GM18858 (cell line): ENCODE measurements around the gene CCT5.

Source experiments
- ATAC-seq: cut with Tn5 transposase; IDR thresholded peaks from one replicate; pipeline ENCODE4 v1.9.1; 2021; ENCODE audit not compliant: unreplicated experiment

Gene CCT5

DNA sequence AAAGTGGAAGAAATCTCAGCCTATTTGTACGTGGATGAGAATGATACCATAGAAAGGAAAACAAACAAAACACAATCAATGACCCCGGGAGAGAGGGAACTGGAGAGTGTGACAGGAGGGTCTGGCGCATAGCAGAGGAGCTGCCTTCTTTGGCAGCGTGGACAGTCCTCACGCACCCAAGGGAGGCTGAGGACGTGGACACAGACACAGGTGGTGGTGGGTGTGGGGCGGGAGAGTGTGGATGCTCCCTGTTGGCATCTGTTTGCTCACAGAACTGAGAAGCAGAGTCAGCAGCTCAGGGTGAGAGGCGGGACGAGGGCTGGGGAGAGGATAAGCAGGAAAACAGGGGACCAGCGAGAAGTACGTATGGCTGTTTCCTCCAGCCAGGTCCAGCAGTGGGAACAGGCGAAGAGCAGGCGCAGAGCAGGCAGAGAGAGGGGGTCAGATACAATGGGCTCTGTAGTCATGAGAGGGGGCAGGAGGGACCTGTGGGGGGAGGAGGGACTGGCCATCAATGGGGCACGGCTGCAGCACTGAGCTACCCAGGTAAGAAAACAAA is 47.6 kb downstream of the CCT5 start:
- no peak for ATAC-seq

- ATAC-seq, result no peak
These were observed 50.2 kb downstream of the CCT5 start for GRCh38 chr5:10300246-10300645.

- ATAC-seq, result no peak
These were observed 51.2 kb downstream of the CCT5 start for GRCh38 chr5:10301266-10301665.

- ATAC-seq, result no peak
These were observed 51.9 kb downstream of the CCT5 start for GRCh38 chr5:10301842-10302610.

DNA sequence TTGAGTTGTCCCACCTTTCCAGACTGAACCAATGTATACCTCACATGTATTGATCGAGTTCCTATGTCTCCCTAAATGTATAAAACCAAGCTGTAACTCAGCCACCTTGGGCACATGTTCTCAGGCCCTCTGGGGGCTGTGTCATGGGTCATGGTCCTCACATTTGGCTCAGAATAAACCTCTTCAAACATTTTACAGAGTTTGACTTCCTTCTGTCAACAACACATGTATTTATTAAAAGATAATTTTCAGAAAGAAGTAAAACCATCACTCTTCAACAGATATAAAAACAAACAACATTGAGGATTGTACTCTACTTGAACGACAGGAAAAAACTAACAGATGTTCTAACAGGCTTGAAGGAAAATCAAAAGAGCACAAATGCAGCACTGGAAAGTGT is 53.1 kb downstream of the CCT5 start:
- no peak for ATAC-seq

GRCh38 chr5:10303699-10304170 is 53.7 kb downstream of the CCT5 start:
- ATAC-seq, result no peak

DNA sequence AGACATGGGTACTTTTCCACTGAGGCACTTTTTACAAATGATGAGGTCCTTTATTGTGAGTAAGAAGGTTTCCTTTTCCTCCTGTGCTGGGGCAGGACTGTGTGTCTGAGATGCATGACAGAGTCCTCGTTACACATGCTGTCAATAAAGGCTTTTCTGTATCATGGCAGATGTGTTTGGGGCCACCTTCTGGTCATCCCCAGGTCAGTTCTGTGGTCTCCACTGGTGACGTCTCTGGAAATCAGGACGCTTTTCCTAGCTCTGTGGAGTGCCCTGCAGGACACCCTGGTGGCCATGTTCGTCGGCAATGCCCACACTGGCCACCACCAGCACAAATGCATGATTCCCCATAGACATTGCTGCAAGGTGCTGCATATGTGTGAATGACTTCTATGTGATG is 54.9 kb downstream of the CCT5 start:
- ATAC-seq, result no peak

GRCh38 chr5:10306114-10306513 is 56.0 kb downstream of the CCT5 start:
- ATAC-seq, result no peak

DNA sequence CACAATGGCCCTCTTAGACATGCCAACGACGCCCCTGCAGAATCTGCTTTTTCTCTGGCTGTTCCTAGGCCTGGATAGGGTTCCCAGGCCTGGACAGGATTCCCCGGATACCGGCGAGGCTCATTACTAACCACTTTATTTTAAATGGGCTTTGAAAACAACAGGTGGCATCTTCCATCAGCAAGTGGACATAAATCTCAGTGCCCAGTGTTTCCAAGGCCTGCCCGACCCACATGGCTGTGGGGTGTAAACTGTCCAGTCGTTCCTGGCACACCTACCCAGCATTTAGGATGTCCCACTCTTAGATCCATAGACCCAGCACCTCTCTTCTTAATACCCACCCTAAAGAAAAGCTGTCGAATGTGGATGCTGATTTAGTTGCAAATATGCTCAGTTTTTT is 56.7 kb downstream of the CCT5 start:
- no peak for ATAC-seq

DNA sequence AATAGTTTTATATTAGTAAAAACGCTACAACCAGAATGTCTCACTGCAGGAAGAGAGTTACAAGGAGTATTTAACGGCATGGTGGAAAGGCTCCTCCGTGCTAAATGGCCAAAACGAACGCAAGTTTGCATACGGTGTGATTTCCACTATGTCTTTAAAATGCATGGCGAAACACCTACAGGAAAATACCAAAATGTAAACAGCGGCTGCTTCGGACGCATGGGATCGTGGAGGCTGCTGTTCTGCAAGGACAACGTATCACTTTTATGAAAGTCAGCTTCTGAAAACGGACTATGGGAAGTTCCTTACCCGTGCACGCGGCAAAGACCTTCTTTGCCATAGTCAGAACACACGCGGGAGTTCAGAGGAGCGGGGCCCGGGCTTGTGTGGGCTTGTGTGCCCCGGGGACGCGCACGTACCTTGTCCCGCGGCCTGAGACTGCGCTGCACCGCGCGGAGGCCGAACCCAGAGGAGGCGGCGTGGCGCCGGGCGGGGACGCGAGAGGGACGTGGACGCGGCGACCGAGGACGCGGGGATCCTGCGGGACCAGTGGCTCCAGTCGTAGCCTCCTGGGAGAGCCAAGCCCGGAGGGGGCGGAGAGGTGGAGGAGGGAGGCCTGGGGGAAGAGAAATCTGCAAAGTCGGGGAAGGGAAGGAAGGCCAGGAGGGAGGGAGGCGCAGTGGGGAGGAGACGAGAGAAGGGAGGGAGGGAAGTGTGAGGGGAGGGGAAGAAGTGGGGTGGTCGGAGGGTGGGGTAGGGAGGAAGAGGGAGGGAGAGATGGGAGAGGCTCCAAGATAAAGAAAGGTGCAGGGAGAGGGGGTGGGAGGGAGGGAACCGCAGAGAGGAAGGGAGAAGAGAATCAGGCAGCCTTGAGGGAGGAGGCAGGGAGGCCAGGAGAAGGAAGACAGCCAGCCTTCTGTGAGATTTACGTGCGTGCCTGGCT is 57.4 kb downstream of the CCT5 start, which contains the start of gene CMBL:
Gene CMBL, minus strand, starts transcription at position 697 of the 943 bp plus-strand sequence. CDS start 17,140 bp downstream, outside the sequence.
- peak; percentile 57 for ATAC-seq

GRCh38 chr5:10308844-10309243 is 58.8 kb downstream of the CCT5 start:
- no peak for ATAC-seq

DNA sequence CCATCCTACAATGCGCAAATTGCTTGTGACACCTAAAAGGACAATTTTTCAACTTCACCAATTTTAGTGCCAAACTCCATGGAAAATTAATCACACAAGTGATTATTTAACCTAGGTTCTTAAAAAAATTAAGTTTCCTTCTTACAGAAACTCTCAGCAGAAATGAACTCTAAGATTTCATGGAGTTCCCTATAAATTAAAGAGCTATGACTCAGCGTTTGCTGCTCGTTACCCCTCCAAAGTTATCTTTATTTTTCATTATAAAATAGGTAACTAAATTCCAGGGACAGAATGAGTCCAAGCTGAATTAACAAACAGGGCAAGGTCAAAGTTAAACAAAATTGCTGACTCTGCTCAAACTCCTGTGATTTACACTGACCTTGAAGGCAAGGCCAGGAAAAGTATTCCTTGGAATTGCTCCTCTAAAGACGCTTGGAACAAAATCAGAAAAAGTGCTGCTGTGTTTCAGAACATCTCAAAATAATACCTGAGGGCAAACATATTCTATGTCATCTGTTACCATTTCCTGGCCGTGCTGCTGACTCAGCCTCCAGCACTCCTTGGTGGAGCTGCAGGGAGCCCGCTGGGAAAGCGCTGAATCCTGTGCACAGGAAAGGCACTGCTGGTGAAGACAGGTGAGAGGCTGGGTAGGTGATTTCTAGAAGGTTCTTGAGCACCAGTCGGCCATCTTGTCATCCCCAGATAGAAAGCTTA is 60.1 kb downstream of the CCT5 start:
- no peak for ATAC-seq

DNA sequence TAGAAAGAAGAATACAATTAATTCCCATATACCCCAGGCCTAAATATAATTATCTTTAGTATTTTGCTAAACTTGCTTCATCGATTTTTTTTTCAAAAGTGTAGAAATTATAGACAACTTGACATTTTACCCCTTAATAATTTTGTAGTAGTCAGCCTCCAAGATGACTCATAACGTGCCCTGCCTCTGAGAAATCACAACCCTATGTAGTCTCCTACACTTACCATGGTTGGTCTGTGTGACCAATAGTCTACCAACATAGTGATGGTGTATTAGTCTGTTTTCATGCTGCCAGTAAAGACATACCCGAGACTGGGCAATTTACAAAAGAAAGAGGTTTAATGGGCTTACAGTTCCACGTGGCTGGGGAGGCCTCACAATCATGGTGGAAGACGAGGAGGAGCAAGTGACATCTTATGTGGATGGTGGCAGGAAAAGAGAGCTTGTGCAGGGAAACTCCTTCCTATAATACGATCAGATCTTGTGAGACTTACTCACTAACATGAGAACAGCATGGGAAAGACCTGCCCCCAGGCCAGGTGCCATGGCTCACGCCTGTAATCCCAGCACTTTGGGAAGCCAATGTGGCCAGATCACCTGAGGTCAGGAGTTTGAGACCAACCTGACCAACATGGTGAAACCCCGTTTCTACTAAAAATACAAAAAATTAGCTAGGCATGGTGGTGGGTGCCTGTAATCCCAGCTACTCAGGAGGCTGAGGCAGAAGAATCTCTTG is 60.9 kb downstream of the CCT5 start:
- ATAC-seq, result peak; percentile 64

DNA sequence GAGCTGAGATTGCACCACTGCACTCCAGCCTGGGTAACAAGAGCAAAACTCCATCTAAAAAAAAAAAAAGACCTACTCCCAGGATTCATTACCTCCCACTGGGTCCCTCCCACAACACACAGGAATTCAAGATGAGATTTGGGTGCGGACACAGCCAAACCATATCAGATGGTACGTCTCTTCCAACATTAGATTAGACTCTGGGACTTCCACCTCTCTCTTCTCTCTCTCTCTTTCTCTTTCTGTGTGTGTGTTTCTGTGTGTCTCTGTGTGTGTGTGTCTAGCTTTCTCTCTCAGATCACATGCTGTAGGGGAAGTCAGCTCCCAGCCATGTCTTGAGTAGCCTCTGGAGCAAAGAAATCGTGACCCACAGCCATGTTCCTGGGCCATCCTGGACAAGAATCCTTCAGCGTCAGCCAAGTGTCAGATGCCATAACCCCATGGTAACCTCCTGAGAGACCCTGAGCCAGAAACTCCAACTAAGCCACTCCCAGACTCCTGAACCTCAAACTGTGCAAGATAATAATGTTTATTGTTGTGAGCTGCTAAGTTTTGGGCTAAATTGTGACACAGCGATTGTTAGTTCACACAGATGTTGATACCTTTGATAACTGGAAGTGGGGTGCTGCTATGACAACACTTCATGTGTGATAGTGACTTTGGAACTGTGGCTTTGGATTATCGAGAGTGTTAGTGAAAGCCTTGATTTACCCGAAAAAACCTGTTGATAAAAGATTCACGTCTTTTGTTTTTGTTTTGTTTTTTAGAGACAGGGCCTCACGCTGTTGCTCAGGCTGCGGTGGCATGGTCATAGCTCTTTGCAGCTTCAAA is 61.7 kb downstream of the CCT5 start:
- no peak for ATAC-seq

DNA sequence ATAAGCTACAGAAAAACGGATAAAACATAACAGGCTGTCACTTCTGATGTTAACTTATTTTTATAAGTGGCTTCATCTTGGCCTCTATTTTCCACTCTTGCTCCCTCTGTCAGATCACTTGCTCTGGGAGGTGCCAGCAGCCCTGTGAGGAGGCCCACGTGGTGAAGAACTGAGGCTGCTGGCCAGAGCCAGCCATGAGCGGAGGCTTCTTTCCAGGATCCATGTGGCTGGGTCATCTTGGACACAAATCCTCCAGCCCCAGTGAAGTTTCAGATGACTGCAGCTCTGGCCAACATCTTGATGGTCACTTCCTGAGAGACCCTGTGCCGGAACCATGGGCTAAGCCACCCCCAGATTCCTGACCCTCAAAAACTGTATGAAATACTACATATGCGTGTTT is 65.1 kb downstream of the CCT5 start:
- no peak for ATAC-seq
